ENCODE results near the gene HSPA4L.

Gene HSPA4L

GRCh38 chr4:127868196-127868595, 86.1 kb downstream of the HSPA4L start:
- DNase-seq (ENCODE audit: low read depth, low spot score): no peak

GRCh38 chr4:127870281-127870680, 88.2 kb downstream of the HSPA4L start:
- Histone ChIP-seq H3K9me3 (ENCODE audit: low read depth, low read length) (no peaks in the 10 kb centered on the region), H3K4me3 (no peak overlapping the region), H3K27ac (no peak overlapping the region), H3K36me3 (ENCODE audit: insufficient read depth, low read length) (0 out of 2 replicates have a peak, but pooled peaks cover 5% of the 10 kb centered on the region), H3K9ac (ENCODE audit: insufficient read length) (no peak overlapping the region)
- DNase-seq (ENCODE audit: low read depth, low spot score): no peak
- TF ChIP-seq EZH2 (IDR thresholded peaks at IDR 0.05): no peak
- no peak for TF ChIP-seq FOXP2 (optimal IDR thresholded peaks at IDR 0.05; ENCODE audit: control extremely low read depth, extremely low read length, insufficient read depth)
- no peak for TF ChIP-seq POLR2AphosphoS5 (IDR thresholded peaks at IDR 0.05; ENCODE audit: borderline replicate concordance, low read depth, low read length)

More at GRCh38 chr4:127868196-127868595, 86.1 kb downstream of the HSPA4L start:
- Histone ChIP-seq H3K36me3 (ENCODE audit: insufficient read depth, low read length) (no peaks in the 10 kb centered on the region), H3K9ac (ENCODE audit: insufficient read length) (no peak overlapping the region), H3K4me3 (no peak overlapping the region), H3K27ac (no peak overlapping the region), H3K9me3 (ENCODE audit: low read depth, low read length) (no peaks in the 10 kb centered on the region)
- TF ChIP-seq FOXP2 (optimal IDR thresholded peaks at IDR 0.05; ENCODE audit: control extremely low read depth, extremely low read length, insufficient read depth) (no peak), EZH2 (IDR thresholded peaks at IDR 0.05) (no peak), POLR2AphosphoS5 (IDR thresholded peaks at IDR 0.05; ENCODE audit: borderline replicate concordance, low read depth, low read length) (no peak)

- no peak overlapping the region for H3K9ac ChIP-seq (ENCODE audit: insufficient read length)
- no peak overlapping the region for H3K27ac ChIP-seq
- no peaks in the 10 kb centered on the region for H3K9me3 ChIP-seq (ENCODE audit: low read depth, low read length)
- no peak for TF ChIP-seq EZH2 (IDR thresholded peaks at IDR 0.05)
- TF ChIP-seq FOXP2 (optimal IDR thresholded peaks at IDR 0.05; ENCODE audit: control extremely low read depth, extremely low read length, insufficient read depth): no peak
- TF ChIP-seq POLR2AphosphoS5 (IDR thresholded peaks at IDR 0.05; ENCODE audit: borderline replicate concordance, low read depth, low read length): no peak
- 0 out of 2 replicates have a peak, but pooled peaks cover 6% of the 10 kb centered on the region for H3K36me3 ChIP-seq (ENCODE audit: insufficient read depth, low read length)
- H3K4me3 ChIP-seq: no peak overlapping the region
- DNase-seq (ENCODE audit: low read depth, low spot score): no peak
Observed at GRCh38 chr4:127870688-127871087, 88.6 kb downstream of the HSPA4L start.

DNA sequence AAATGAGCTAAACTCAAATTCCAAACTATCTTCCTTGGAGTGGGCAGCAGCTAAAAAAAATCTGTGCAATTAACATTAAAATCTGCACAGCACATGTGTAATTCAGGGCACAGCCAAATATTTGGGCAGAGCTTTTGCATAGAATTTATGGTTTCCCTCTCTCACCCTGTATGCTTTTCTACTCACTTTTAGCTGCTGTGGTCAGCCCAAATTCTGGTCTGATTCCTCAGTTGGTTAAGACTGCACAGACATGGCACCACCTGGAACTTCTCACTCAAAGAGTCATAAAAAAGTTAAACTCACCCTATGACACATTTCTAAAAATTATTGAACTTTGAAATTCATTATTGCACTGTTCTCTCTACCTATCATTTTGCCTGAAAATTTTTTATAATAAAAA, 93.7 kb downstream of the HSPA4L start:
- TF ChIP-seq POLR2AphosphoS5 (IDR thresholded peaks at IDR 0.05; ENCODE audit: borderline replicate concordance, low read depth, low read length) (no peak), EZH2 (IDR thresholded peaks at IDR 0.05) (no peak), FOXP2 (optimal IDR thresholded peaks at IDR 0.05; ENCODE audit: control extremely low read depth, extremely low read length, insufficient read depth) (no peak)
- 0 out of 2 replicates have a peak, but pooled peaks cover 6% of the 10 kb centered on the region for H3K36me3 ChIP-seq (ENCODE audit: insufficient read depth, low read length)
- H3K9ac ChIP-seq (ENCODE audit: insufficient read length): peak overlapping the region; percentile 22
- H3K27ac ChIP-seq: no peak overlapping the region
- H3K9me3 ChIP-seq (ENCODE audit: low read depth, low read length): no peaks in the 10 kb centered on the region
- no peak for DNase-seq (ENCODE audit: low read depth, low spot score)
- H3K4me3 ChIP-seq: no peak overlapping the region

- Histone ChIP-seq H3K4me3 (peak within 1 kb of the TSS; percentile 94), H3K36me3 (ENCODE audit: insufficient read depth, low read length) (peaks cover 36% of the 10 kb centered on the region), H3K9me3 (ENCODE audit: low read depth, low read length) (no peaks in the 10 kb centered on the region), H3K27ac (peak within 1 kb of the TSS; percentile 94), H3K9ac (ENCODE audit: insufficient read length) (peak within 1 kb of the TSS; percentile 99)
- TF ChIP-seq EZH2 (IDR thresholded peaks at IDR 0.05) (no peak), POLR2AphosphoS5 (IDR thresholded peaks at IDR 0.05; ENCODE audit: borderline replicate concordance, low read depth, low read length) (peak; percentile 76), FOXP2 (optimal IDR thresholded peaks at IDR 0.05; ENCODE audit: control extremely low read depth, extremely low read length, insufficient read depth) (peak; percentile 27)
- peak; percentile 73 for DNase-seq (ENCODE audit: low read depth, low spot score)
Observed at GRCh38 chr4:127880763-127881562, 98.8 kb downstream of the HSPA4L start, which contains the start of gene PLK4. Gene PLK4 (plus strand): TSS chr4:127880893. CDS start chr4:127881135, 242 bp downstream.

GRCh38 chr4:127881563-127881864, 99.4 kb downstream of the HSPA4L start:
- TF ChIP-seq EZH2 (IDR thresholded peaks at IDR 0.05): no peak
- peak overlapping the region; percentile 99 for H3K9ac ChIP-seq (ENCODE audit: insufficient read length)
- H3K4me3 ChIP-seq: peak overlapping the region; percentile 94
- H3K27ac ChIP-seq: no peak overlapping the region
- no peak for DNase-seq (ENCODE audit: low read depth, low spot score)
- peaks cover 42% of the 10 kb centered on the region for H3K36me3 ChIP-seq (ENCODE audit: insufficient read depth, low read length)
- H3K9me3 ChIP-seq (ENCODE audit: low read depth, low read length): no peaks in the 10 kb centered on the region

DNA sequence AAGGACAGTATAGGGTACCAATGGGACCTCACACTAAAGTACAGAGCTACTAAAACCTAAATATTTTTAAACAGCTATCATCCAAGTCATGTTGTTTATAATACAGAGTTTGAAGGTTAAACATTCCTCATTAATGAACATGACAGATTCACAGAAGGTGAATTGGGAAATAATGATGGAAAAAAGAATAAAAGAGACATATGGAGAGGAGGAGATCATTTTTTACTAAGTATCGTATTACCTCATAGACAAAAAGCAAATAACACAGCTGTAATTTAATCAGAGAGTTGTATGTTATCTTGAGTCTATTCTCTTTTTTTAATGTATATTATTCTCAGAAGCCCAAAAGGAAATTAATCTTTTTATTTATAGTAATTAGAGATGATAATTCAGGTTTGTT, 106.4 kb downstream of the HSPA4L start:
- DNase-seq (ENCODE audit: low read depth, low spot score): no peak
- no peak overlapping the region for H3K4me3 ChIP-seq
- TF ChIP-seq EZH2 (IDR thresholded peaks at IDR 0.05) (no peak), FOXP2 (optimal IDR thresholded peaks at IDR 0.05; ENCODE audit: control extremely low read depth, extremely low read length, insufficient read depth) (no peak), POLR2AphosphoS5 (IDR thresholded peaks at IDR 0.05; ENCODE audit: borderline replicate concordance, low read depth, low read length) (no peak)
- H3K27ac ChIP-seq: no peak overlapping the region
- H3K36me3 ChIP-seq (ENCODE audit: insufficient read depth, low read length): peaks cover 88% of the 10 kb centered on the region
- H3K9ac ChIP-seq (ENCODE audit: insufficient read length): no peak overlapping the region
- H3K9me3 ChIP-seq (ENCODE audit: low read depth, low read length): no peaks in the 10 kb centered on the region

- no peak for TF ChIP-seq POLR2AphosphoS5 (IDR thresholded peaks at IDR 0.05; ENCODE audit: borderline replicate concordance, low read depth, low read length)
- TF ChIP-seq EZH2 (IDR thresholded peaks at IDR 0.05): no peak
- TF ChIP-seq FOXP2 (optimal IDR thresholded peaks at IDR 0.05; ENCODE audit: control extremely low read depth, extremely low read length, insufficient read depth): no peak
- H3K9me3 ChIP-seq (ENCODE audit: low read depth, low read length): no peaks in the 10 kb centered on the region
- no peak overlapping the region for H3K4me3 ChIP-seq
- H3K9ac ChIP-seq (ENCODE audit: insufficient read length): no peak overlapping the region
- H3K36me3 ChIP-seq (ENCODE audit: insufficient read depth, low read length): peaks cover 88% of the 10 kb centered on the region
- H3K27ac ChIP-seq: no peak overlapping the region
- no peak for DNase-seq (ENCODE audit: low read depth, low spot score)
Observed at GRCh38 chr4:127889903-127890302, 107.8 kb downstream of the HSPA4L start.
